ENCODE data around the gene RPGRIP1L. TPM values are rescaled to one million over a fixed set of nuclear protein-coding genes. Genes with fewer than 3 reads are reported as not detected.

Gene RPGRIP1L
- total RNA-seq, 2 donors from 2014 or later = 4.4 to 4.9 TPM

GRCh38 chr16:53566552-53567245, 137.0 kb downstream of the RPGRIP1L start:
- H3K27me3 Mint-ChIP-seq (ENCODE audit: low read depth) = peaks cover 10% of the 10 kb centered on the region
- ATAC-seq (replicated peaks in 1 of 2) (no peak), DNase-seq (no peak)
- H3K27ac Mint-ChIP-seq = no peak overlapping the region
- no peak overlapping the region for H3K4me3 Mint-ChIP-seq
- H3K4me1 Mint-ChIP-seq (ENCODE audit: low read depth) = no peaks in the 10 kb centered on the region
- H3K9me3 Mint-ChIP-seq = peaks cover 10 to 14% of the 10 kb centered on the region in 2 donors
- peaks cover 6 to 10% of the 10 kb centered on the region in 2 donors for H3K36me3 Mint-ChIP-seq (ENCODE audit: insufficient read depth in 2 of 2)

- peaks cover 10% of the 10 kb centered on the region for H3K27me3 Mint-ChIP-seq (ENCODE audit: low read depth)
- H3K36me3 Mint-ChIP-seq (ENCODE audit: insufficient read depth in 2 of 2) = no peaks in the 10 kb centered on the region
- no peak for ATAC-seq (replicated peaks in 1 of 2)
Measured at GRCh38 chr16:53565296-53565863, 138.3 kb downstream of the RPGRIP1L start.

GRCh38 chr16:53563426-53563825, 140.2 kb downstream of the RPGRIP1L start:
- DNase-seq = no peak

More at GRCh38 chr16:53565296-53565863, 138.3 kb downstream of the RPGRIP1L start:
- Mint-ChIP-seq H3K27ac (no peak overlapping the region), H3K9me3 (peaks cover 0 to 6% of the 10 kb centered on the region in 2 donors), H3K4me3 (no peak overlapping the region), H3K4me1 (ENCODE audit: low read depth) (no peaks in the 10 kb centered on the region)
- no peak for DNase-seq

GRCh38 chr16:53561101-53561888, 142.4 kb downstream of the RPGRIP1L start:
- Mint-ChIP-seq H3K27ac (no peak overlapping the region), H3K9me3 (no peaks in the 10 kb centered on the region), H3K4me1 (ENCODE audit: low read depth) (no peaks in the 10 kb centered on the region), H3K36me3 (ENCODE audit: insufficient read depth in 2 of 2) (no peaks in the 10 kb centered on the region), H3K4me3 (no peak overlapping the region), H3K27me3 (ENCODE audit: low read depth) (no peaks in the 10 kb centered on the region)
- no peak for ATAC-seq (replicated peaks in 1 of 2)
- DNase-seq = no peak

More at GRCh38 chr16:53563426-53563825, 140.2 kb downstream of the RPGRIP1L start:
- Mint-ChIP-seq H3K27me3 (ENCODE audit: low read depth) (peaks cover 5% of the 10 kb centered on the region), H3K9me3 (no peaks in the 10 kb centered on the region), H3K4me1 (ENCODE audit: low read depth) (no peaks in the 10 kb centered on the region), H3K27ac (no peak overlapping the region), H3K4me3 (no peak overlapping the region), H3K36me3 (ENCODE audit: insufficient read depth in 2 of 2) (no peaks in the 10 kb centered on the region)
- no peak for ATAC-seq (replicated peaks in 1 of 2)

DNA sequence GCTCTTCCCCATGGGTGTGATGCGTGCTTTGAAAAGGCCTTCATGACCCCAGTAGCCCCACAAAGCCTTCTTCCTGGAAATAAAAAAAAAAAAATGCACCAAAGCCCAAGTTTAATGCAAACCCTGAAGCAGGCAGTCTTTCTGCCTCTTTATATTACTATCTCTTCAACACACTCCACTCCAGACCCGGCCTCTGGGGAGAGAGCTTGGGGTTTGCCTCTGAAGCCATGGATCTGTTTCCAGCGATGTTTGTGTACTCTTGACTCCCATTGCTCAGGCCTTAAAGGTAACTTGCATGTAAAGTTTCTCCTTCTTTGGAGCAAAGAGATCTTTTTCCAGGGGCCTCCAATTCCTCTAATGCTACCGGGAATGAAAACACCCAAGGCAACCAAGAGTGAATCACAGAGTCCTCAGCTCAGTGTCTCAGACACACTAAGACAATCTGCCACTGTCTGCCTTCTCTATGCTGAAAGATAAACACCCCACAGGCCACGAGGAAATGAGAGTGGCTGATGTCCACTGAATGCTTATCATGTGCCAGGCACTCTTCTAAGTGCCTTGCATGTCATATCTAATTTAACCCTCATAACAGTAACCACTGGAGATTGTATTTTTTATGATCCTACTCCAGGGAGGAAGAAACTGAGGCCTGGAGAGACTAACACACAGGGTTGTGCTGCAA, 144.2 kb downstream of the RPGRIP1L start:
- ATAC-seq (replicated peaks in 1 of 2) = no peak

GRCh38 chr16:53558710-53559109, 144.9 kb downstream of the RPGRIP1L start:
- no peak overlapping the region for H3K27ac Mint-ChIP-seq
- DNase-seq (no peak), ATAC-seq (replicated peaks in 1 of 2) (no peak)
- H3K4me1 Mint-ChIP-seq (ENCODE audit: low read depth) = no peaks in the 10 kb centered on the region
- H3K9me3 Mint-ChIP-seq = no peaks in the 10 kb centered on the region
- H3K36me3 Mint-ChIP-seq (ENCODE audit: insufficient read depth in 2 of 2) = no peaks in the 10 kb centered on the region
- H3K27me3 Mint-ChIP-seq (ENCODE audit: low read depth) = peaks cover 3% of the 10 kb centered on the region
- H3K4me3 Mint-ChIP-seq = no peak overlapping the region

More for the DNA sequence above, 144.2 kb downstream of the RPGRIP1L start:
- no peak for DNase-seq
- Mint-ChIP-seq H3K9me3 (no peaks in the 10 kb centered on the region), H3K27ac (no peak overlapping the region), H3K4me3 (no peak overlapping the region), H3K4me1 (ENCODE audit: low read depth) (no peaks in the 10 kb centered on the region), H3K27me3 (ENCODE audit: low read depth) (no peaks in the 10 kb centered on the region), H3K36me3 (ENCODE audit: insufficient read depth in 2 of 2) (no peaks in the 10 kb centered on the region)

DNA sequence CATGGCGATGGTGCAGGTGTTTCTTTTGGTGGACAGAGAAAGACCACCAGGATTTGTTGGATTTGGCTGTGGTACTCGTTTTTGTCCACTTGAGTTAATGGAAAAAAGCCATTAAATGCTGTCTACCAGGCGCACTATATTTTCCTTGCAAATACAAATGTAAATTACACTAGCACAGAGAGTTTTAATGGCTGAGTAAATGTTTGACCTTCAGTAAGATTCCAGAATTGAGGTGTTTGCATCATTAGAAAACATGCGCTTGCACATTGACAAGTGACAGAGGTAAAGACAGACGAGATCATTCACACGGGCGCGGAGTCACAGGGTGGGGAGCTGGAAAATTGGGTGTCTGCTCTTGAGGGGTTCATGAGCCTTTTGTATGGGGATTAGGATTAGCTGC, 147.1 kb downstream of the RPGRIP1L start:
- no peaks in the 10 kb centered on the region for H3K4me1 Mint-ChIP-seq (ENCODE audit: low read depth)
- ATAC-seq (replicated peaks in 1 of 2) = no peak
- no peak overlapping the region for H3K27ac Mint-ChIP-seq

DNA sequence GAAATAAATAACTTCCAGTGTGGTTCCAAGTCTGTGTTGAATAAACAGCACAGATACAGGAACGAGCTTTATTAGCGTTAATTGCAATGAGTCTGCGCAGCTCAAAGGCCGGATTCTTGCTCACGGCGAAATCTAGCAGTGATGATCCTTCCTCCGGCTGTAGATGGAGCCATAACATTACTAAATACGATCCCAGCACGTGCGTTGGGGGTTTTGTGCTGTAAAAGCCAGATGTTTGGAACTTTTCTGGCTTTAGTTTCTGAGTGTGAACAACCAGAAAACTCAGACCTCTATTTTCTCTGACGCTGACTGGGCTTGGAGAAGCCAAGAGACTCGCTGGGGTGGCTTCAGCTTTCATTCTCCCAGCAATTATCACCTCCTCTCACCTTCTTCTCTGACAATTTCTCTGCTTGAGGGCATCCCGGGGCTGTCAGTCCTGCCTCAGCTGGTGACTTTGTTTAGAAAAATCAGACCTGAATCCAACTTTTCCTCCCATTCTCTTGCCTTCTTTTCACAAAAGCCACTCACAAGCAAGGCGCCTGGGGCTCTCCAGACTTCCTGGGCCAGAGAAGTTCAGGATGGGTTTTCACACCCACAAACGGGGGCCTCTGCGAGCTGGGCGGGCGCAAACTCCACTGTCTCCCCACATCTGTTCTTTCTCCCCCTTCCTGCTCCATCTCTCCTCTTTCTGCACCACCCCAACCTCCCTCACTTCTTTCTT, 153.5 kb downstream of the RPGRIP1L start:
- peaks cover 41% of the 10 kb centered on the region for H3K27me3 Mint-ChIP-seq (ENCODE audit: low read depth)
- ATAC-seq (replicated peaks in 1 of 2) = peak; percentile 75 to 81
- H3K9me3 Mint-ChIP-seq = no peaks in the 10 kb centered on the region
- peak; percentile 31 to 45 for DNase-seq
- H3K4me1 Mint-ChIP-seq (ENCODE audit: low read depth) = peaks cover 29% of the 10 kb centered on the region
- no peaks in the 10 kb centered on the region for H3K36me3 Mint-ChIP-seq (ENCODE audit: insufficient read depth in 2 of 2)
- H3K27ac Mint-ChIP-seq = no peak overlapping the region
- H3K4me3 Mint-ChIP-seq = no peak overlapping the region

More for the DNA sequence above, 147.1 kb downstream of the RPGRIP1L start:
- no peaks in the 10 kb centered on the region for H3K9me3 Mint-ChIP-seq
- H3K36me3 Mint-ChIP-seq (ENCODE audit: insufficient read depth in 2 of 2) = no peaks in the 10 kb centered on the region
- no peak overlapping the region for H3K4me3 Mint-ChIP-seq
- no peak for DNase-seq
- H3K27me3 Mint-ChIP-seq (ENCODE audit: low read depth) = peaks cover 7% of the 10 kb centered on the region

Other genes with a start within 250 kb of the RPGRIP1L start
- 10 to 100 TPM; 33.7 to 33.9 TPM for gene AKTIP, start 200.7 kb downstream of the RPGRIP1L start, total RNA-seq
- gene FTO, start 297 bp upstream of the RPGRIP1L start, total RNA-seq = 10 to 100 TPM; 44.0 to 51.5 TPM